ENCODE data around the gene SEMA7A.
"Not testable (repeated sequence)": the region's sequence is repeated elsewhere in the genome, so short reads cannot be mapped to it uniquely, and the experiment has no call there.

Gene SEMA7A

DNA sequence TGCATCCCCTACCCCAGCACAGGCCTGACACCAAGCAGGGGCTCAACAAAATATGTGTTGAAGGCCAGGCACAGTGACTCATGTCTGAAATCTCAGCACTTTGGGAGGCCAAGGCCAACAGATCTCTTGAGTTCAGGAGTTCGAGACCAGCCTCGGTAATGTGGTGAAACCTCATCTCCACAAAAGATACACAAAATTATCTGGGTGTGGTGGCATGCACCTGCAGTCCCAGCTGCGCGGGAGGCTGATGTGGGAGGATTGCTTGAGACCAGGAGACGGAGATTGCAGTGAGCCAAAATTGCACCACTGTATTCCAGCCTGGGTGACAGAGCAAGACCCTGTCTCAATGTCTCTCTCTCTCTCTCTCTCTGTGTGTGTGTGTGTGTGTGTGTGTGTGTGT lies 35.6 kb downstream of the SEMA7A start:
- DNase-seq, result no peak

DNA sequence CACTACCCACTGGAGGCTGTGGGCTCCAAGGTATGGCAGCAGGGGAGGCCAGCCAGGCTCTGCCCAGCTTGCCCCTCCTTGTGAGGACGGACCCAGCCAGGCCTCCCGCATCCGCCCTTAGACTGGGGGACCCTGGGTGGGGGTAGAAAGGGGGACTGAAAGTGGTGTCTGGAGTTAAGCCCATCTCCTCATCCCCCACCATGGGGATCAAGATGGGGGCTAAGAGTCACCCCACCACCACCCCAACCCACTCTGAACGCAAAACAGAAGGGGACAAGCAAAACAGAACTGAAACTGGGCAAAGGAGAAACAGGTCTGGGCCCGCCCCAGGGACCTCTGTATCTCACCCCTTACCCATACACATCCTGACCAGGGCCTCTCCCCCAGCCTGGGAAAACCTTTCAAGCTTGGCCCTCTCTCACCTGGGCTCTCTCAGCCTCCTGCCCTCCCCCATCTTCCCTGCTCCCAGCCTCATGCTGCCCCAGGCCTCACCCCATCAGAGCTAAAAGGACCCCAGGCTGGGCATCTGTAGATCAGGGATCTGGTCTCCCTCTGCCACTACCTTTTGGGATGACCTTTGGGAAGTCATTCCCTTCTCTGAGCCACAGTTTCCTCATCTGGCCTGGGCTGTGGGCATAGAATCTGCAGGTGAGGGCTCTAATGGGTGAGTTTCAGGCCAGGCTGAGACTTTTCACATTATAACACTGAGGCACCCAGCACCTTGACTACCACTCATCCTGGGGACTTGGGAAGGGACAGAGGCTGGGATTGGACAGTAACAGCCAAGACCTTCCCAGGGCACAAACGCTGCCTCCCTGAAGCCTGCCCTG lies 36.3 kb downstream of the SEMA7A start:
- DNase-seq, result no peak

DNA sequence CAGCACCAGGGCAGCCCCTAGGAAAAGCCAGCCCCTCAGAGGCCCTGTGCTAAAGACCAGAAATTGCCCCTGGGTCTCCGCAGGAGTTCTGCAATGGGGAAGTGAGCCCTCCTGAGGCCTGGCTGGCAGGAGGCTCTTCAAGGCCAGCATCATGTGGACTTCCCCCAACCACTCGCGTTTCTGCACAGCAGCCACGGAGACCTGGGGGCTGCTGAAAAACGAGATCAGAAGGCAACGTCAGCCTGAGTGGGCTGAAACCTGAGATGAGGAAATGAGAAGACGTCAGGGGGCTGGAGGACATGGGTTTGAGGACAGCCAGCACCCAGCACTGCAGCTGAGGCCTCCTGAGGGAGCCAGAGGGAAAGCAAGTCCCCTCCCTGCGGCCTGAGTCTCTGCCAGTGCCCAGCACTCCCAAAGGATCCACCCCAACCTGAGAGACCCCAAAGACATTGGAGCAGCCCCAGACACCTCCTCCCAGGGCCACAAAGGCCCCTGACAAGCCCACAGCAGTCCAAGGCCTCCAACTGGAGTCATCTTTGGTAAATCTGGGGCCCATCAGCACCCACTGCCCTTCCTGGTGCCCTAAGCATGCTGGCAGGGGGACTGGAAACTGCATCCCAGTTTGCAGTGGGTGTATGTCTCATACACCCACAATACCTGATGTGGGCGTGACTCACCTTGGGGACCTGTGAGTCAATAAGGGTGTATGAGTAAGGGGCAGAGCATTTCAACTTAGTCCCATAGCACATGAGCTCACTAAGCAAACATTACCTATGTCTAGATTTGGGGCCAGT lies 37.1 kb downstream of the SEMA7A start:
- DNase-seq, result no peak

DNA sequence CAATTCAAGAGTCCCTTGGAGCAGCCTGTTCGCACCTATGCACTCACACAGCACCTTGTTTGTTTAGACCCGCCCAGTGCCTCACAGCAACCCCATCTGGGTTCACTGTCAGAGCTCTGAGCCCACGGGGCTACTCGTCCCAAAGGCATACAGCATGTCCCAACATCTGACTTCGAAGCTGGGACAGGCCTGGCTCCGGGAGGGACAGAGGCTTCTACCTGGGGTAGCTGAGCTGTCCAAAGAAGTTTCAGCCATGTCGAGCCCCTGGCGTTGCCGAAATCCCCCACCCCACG lies 37.7 kb downstream of the SEMA7A start:
- no peak for DNase-seq

DNA sequence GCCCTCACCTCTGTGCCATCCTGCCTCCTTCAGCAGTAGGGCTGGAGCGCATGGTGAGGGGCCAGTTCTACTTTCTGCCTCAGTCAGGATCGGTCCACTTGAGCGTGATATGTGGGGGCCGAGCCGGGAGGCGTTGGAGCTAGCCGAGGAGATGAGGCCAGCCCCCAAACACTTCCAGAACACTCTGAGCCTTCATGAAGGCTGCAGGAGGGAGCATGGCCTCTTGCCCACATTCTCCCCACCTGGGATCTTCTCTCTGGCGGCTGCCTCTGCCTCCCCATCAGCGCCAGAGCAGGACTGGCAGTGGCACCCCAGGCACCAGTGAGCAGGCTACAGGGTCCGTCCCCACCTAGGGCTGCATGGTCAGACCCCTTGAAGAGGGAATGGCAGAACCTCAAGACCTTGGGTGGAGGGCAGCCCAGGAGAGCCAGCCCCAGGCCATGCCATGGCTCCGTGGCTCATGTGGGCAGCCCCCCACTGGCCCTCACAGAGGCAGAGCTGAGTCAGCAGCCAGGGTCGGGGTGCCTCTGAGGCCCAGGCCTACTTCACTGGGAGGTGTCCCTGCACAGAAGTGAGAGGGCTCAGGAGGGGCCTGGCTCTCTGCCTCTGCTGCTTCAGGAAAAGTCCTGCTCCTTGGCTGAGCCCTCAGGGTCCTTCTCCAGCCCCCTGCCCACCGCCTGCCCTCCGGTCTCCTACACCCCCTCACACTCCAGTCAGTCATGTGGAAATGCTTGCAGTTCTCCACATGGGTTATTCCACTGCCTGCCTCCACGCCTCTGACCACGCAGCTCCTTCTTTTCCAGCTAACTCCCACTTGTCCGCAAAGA lies 38.2 kb downstream of the SEMA7A start:
- DNase-seq, result no peak

DNA sequence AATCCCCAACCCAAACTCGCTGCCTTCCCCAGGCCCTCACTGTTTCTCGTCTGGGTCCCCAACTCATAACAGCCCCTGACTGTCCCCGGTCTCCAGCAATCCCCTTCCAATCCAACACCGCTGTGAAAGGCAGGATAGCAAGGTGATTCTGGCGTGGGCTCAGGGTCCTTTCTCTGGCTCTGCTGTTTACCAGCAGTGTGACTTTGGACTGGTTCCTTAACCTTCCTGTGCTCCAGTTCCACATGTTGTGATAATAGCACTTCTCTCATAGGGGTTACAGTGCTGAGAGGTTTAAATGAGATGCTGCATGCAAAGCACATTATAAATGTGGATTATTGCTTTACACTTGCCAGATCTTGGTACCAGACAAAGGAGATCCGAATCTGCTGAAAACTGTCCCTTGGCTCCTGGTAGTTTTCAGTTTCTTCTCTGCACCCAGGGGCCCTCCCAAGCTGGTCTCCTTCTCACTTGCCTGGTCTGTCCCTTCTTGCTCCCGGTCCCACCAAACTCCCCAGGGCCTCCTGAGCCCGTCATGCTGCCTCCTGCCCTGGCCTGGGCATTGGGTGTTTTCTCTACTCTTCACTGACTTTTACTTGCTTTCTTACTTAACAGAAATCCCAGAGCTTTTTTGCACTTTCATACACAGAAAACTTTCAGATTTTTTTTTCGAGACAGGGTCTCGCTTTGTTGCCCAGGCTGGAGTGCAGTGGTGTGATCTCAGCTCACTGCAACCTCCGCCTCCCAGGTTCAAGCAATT lies 39.5 kb downstream of the SEMA7A start:
- DNase-seq, result no peak

DNA sequence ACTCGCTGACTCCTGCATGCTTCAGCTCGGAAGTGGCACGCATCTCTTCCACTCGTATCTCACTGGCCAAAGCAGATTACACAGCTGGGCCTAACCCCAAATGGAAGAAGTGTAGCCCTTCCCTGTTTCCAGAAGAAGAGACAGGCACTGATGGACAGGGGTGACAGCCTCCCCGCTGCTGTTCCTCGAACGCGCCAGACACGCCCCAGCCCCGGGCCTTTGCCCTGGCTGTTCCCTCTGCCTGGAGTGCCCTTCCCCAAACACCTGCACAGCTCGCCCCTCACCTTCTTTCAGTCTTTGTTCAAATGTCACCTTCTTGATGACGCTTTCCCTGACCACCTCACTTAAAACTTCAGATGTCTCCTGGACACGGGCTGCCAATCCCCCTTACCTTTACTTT lies 40.3 kb downstream of the SEMA7A start:
- DNase-seq, result no peak

DNA sequence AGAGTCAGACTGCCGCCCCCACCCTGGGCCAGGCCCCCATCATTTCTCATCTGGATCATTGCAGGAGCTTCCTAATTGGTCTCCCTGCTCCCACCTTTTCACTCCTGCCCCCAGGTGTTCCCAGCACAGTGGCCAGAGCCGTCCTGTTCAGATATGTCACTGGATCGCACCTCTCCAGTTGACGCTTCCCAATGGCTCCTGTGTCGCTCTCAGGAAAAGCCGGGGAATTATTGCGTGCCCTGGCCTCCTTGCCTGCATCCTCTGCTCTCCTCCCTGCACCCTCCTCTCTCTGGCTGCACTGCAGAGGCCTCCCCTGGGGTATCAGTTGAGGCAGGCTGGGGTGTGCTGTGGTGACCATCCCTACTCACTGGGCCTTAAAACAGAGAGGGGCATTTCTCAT lies 40.9 kb downstream of the SEMA7A start:
- no peak for DNase-seq

DNA sequence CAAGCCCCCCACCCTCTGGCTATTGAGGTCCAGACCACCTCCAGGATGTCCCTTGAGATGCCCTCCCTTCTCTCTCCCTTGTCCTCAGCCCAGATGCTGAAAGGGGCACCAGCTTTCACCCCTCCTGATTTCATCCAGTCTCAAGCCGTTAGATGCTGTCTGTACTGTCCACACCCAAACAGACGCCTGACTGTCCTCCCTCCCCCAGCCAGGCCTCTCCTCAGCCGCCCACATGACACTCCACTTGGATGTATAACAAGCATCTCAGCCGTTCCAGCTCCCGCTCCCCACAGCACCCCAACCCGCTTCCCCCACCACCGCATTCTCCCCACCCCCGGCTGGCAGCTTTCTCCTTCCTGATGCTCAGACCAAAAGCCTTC lies 41.3 kb downstream of the SEMA7A start:
- DNase-seq, result no peak

DNA sequence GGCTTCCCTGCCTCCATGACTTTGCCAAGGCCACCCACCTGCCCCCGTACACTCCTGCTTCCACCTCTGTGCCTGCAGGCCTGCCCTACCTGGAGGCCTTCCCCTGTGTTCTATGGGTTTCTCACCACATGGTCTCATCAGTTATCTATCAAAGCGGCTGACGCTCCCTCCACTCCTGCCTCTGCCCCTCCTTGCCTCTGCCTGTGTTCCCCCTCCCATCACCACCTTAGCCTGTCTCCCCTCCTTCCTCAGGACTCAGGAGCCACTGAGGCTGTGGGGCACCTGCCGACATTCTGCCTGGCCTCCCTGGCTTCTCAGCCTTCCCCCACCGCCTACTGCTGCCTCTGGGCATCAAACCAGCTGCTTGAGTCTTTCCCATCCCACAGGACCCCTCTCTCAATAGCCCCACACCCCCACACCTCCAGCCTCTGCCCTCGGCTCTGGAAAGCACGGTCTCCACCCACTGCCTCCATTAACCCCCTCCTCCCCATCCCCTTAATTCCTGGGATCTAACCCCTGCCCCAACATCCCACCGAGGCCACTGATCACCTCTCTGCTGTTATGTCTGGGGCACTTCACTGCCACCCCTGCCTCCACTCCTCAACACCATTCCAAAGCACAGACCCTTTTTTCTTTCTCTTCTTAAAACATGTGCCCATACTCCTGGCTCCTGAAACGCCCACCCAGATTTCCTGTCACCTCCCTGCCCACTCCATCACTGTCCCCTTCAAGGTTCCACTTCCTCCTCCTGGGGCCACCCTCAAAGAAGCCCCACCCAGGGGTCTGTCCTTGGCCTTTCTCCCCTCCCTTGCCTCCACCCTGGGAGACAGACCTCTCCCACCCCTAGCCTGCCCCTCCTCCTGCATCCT lies 41.9 kb downstream of the SEMA7A start:
- DNase-seq, result no peak

DNA sequence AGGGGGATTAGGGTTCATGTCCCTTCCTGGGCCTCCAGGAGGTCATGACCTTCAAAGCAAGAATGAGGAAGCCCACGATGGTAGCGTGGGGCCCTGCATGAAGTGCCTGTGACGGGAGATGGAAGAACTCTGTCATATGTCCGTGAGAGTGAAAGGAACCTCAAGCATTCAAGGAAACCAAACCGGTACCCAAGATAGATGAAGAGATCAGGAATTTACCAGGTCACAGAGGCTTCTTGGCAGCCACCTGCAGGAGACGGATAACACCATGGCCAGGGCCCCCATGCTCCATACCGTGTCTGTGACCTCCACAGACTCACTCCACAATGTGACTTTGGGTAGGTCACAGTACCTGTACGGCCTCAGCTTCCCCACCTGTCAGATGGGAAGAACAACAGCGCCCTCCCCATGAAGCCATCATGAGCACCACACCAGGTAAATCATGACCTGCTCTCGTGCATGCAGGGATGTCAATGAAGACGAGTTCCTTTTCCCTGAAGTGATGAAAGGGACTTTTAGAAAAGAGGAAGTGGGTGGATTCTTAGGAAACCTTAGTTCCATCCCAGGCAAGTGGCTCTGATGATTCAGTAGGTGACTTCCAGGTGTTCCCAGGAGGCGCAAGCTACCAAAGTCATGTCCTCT lies 43.0 kb downstream of the SEMA7A start:
- DNase-seq, result no peak

DNA sequence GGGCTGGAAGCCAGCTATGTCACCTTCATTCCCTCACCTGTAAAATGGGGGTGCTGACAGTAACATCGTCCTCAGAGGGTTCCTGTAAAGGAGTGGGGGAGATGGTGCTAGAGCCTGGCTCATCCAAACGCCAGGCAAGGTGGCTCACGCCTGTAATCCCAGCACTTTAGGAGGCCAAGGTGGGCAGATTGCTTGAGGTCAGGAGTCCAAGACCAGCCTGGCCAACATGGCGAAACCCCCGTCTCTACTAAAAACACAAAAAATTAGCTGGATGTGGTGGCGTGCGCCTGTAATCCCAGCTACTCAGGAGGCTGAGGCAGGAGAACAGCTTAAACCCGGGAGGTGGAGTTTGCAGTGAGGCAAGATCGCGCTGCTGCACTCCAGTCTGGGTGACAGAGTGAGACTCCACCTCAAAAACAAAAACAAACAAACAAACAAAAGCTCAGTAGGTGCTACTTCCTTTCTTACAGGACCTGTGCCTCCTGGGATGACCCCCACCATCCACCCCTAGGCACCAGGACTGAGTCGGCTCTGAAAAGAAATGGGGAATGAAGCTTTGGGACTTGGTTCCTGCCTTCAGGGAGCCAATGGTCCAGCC lies 43.6 kb downstream of the SEMA7A start:
- not testable (repeated sequence) for DNase-seq

DNA sequence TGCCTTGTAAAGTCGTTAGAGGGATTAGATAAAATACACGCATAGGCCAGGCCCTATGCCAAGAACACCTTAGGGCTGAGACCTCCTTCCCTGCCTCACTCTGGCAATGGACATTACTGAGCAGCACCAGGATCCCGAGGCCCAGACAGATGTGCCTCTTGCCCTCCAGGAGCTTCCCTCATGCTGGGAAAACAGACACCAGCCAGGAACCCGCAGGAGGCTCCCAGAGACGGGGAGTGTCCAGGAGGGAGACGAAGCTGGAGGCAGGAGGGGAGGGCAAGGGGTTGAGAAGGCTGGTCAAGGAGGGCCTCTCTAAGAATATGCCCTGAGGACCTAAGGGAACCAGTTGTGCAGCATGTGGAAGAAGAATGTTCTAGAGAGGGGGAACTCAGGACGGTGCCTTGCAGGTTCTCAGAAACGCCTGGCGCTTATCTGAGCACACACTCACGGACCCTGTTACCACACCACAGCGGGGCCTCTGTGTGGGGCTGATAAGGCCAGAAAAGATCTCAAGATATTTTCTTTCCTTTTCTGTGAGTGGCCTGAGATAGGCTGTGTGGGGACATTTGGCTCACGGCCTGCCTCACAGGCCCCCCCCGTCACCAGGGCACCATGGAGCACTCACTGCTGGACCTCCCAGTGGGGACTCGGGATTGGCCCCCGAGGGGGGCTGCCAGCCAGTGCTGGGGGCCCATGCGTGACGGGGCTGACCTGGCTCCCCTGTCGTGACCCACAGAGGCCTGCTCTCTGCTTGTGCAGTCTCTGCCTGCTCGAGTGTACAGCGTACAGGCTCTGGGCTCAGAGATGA lies 44.3 kb downstream of the SEMA7A start:
- DNase-seq, result no peak

DNA sequence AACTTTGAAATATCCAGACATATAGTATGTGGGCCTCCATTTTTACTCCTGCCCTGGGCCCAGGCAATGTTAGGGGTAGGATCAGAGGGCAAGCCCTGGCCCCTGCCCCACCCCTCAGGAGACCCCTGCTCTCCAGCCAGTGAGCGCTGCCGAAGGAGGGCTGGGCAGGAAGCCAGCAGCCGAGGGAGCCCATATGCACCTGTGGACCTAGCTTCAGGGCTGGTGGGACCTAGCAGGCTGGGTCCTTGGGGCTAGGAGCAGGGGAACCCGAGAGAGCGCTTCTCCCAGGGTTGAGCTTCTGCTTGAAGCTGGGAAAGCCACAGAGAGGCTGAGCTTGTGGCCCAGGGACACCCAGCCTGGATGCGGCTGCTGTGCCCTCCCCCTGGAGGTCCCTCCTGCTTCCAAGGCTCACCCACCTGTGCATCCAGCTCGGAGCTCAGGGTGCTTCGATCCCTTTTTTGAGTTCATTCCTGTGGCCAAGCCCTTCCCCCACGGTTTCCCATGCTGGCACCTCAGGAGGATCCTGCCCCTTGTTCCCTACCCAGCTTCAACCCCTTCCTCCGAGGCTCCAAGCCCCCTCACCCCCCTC lies 45.3 kb downstream of the SEMA7A start:
- no peak for DNase-seq

DNA sequence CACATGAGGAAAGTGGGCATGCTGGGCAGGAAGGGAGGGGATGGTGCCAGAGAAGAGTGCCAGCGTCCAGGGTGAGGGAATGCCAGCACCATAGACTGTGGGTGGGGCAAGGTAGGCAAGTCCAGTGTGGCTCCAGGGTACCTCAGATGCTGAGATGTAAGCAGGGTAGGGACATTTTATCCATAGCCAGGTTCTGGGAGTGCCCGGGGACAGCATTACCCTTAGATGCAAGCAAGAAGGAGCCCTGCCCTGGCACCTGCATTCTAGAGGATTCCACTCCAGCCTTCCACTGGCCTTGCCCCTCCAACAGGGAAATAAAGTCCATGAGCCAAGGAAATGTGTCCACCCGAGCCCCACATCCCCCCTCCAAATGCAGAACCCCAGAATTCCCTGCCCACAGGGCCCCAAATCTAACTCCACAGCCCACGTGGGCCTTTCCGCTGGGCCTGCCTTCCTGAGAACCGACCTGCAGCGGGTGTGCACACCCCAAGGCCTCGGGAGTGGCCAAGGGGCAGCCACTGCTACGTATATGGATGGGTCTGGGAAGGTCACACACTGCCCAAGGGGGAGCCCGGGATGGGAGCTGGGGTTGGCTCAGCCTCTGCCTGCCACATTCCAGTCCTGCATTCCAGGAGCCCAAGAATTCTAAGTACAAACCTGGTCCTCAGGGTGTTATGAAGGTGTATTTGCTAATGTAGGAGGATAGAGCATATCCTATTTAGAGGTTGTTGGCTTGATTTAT lies 46.0 kb downstream of the SEMA7A start:
- no peak for DNase-seq

DNA sequence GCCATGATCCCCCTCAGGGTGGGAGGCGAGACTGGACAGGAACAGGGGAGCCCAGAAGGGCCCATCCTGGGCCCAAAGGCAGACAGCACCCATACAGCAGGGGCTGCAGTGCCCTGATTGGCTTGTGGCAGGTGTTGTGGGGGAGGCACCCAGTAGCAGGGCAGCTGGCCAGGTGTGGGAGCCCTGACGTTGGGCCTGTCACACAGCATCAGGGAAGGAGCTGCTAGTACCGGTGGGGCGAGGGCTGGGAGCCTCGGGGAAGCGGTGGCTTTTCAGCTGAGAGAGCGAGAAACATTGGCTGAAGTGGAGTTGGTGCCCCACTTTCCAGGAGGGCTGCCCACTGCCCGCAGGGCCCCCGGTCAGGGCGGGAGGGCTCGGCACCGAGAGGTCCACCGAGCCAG lies 46.6 kb downstream of the SEMA7A start:
- no peak for DNase-seq

DNA sequence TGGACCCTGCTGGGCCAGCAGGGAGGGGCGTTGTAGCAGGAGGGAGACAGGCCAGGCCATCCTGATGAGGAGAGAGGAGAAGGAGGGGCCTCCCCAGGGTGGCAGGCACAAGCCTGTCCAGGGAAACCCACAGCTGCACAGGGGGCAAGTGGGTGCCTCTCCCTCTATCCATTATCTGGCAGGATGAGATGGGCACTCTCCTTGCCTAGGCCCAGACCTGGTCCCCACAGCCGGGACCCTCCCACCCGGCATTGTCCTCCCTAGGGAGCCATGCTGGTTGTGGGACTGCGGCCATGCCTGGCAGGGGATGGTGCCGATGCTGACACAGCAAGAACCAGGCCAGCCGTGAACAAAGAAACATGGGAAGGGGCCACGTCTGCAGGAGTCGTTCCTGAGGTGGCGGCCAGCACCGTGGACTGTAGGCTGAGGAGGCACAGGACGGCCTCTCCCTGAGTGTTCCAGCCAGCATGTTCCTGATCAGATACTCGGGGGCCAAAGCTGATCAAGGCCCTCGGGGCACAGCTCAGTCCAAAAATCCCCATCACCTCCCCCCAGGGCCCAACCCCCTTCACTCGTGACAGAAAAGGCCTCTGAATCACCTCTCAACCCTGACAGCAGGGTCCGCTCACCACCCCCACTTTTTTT lies 47.1 kb downstream of the SEMA7A start:
- DNase-seq, result no peak

DNA sequence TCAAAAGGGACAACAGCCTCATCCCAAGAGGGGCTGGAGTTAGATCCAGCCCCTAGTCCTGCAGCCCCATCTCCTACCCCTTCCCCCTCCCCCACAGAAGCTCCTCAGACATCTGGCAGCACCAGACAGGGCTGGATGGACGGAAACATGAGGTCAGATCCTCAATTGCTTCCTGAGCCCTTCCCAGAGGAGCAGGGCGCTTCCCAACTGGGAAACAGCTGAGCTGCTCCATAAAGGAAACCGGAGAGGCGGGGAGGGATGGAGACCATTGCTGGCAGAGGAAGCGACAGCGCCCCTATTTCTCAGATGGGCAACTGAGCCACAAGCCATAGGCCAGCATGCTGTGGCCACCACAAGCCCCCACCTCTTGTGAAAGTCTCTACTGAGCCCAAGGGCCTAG lies 48.0 kb downstream of the SEMA7A start:
- no peak for DNase-seq

Measured in DMS79 (cell line).